Tibial nerve (tissue), 4 donors: ENCODE results near the gene CLASRP.

Experiments
- CTCF ChIP-seq, 5 experiments: fragments of 200-600 bp in 3 of 5; fragments of 450-650 bp in 2 of 5; sonication (generic) in 3 of 5; IDR thresholded peaks; one replicate each; pipeline ENCODE4 v1.5.1; 2016 to 2019; ENCODE audit warnings: antibody characterized with exemption in 5 of 5, mild to moderate bottlenecking in 3 of 5, moderate library complexity in 2 of 5
- EP300 ChIP-seq, 2 donors: sonication (generic); formaldehyde crosslinking; IDR thresholded peaks; one replicate each; pipeline ENCODE4 v1.6.1; 2017; ENCODE audit warnings: antibody characterized with exemption in 2 of 2, mild to moderate bottlenecking in 1 of 2
- POLR2A ChIP-seq, 2 donors: fragments of 450-650 bp; IDR thresholded peaks; one replicate each; pipeline ENCODE4 v1.6.1; 2017; ENCODE audit warnings: antibody characterized with exemption in 2 of 2, mild to moderate bottlenecking in 2 of 2, moderate library complexity in 2 of 2

- TF ChIP-seq CTCF (IDR thresholded peaks at IDR 0.05), result no peak
- peak; percentile 33 to 67 for TF ChIP-seq EP300 (IDR thresholded peaks at IDR 0.05)
- TF ChIP-seq POLR2A (IDR thresholded peaks at IDR 0.05), result no peak
Observed at GRCh38 chr19:45001087-45001739, 37.6 kb upstream of the CLASRP start, which contains the start of gene RELB.
